Brain microvascular endothelial cell (primary cell): ENCODE data around the gene SIGLEC8.

ENCODE experiments used
- DNase-seq: peaks from one replicate; pipeline ENCODE4 v3.0.0-alpha.2; 2020
- H3K27ac ChIP-seq: fragments of 250-450 bp; sonication (Bioruptor Pico); 2 replicates; pipeline ENCODE4 v1.5.1; 2020; ENCODE audit warnings: mild to moderate bottlenecking, moderate library complexity
- H3K27me3 ChIP-seq: fragments of 250-450 bp; sonication (Bioruptor Pico); replicated peaks from 2 replicates; pipeline ENCODE4 v1.5.1; 2020; ENCODE audit warnings: mild to moderate bottlenecking
- H3K36me3 ChIP-seq: fragments of 250-450 bp; sonication (Bioruptor Pico); replicated peaks from 2 replicates; pipeline ENCODE4 v1.5.1; 2020; ENCODE audit warnings: mild to moderate bottlenecking
- H3K4me3 ChIP-seq: 2 replicates; pipeline ENCODE4 v1.5.1; 2011; ENCODE audit warnings: low read depth, mild to moderate bottlenecking, control low read depth, low read length, moderate library complexity
- in situ Hi-C: cut with HindIII; loops from 2 replicates; pipeline ENCODE4 v1.10.0; 2017; ENCODE audit warnings: low sequenced_read_pairs, low pct_ligation_motif_present
- TF ChIP-seq, protein P1 (sequence below): IDR thresholded peaks from 2 replicates; pipeline ENCODE4 v1.5.1; 2011; ENCODE audit warnings: low read depth, mild to moderate bottlenecking, moderate library complexity, low read length, control low read depth, inconsistent platforms; ENCODE audit errors: missing control alignments

Gene SIGLEC8

DNA sequence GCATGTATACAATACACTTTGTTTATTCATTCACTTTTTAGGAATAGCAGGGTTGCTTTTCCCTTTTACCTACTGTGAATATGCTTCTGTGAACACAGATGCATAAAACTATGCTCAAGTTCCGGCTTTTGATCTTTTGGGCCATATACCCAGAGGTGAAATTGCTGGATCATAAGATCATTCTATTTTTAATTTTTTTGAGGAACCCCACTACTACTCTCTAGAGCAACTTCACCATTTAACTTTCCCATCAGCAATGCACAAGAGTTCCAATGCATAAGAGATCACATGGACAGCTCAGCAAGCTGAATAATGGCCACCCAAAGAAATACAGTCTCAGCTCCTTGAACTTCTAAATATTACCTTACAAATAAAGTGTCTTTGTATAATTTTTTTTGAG, 23.8 kb downstream of the SIGLEC8 start:
- Histone ChIP-seq H3K4me3 (no peak overlapping the region), H3K27ac (no peak overlapping the region), H3K27me3 (no peaks in the 10 kb centered on the region), H3K36me3 (no peaks in the 10 kb centered on the region)
- in situ Hi-C loops = no loop called here
- DNase-seq = no peak
- TF ChIP-seq, protein P1, sequence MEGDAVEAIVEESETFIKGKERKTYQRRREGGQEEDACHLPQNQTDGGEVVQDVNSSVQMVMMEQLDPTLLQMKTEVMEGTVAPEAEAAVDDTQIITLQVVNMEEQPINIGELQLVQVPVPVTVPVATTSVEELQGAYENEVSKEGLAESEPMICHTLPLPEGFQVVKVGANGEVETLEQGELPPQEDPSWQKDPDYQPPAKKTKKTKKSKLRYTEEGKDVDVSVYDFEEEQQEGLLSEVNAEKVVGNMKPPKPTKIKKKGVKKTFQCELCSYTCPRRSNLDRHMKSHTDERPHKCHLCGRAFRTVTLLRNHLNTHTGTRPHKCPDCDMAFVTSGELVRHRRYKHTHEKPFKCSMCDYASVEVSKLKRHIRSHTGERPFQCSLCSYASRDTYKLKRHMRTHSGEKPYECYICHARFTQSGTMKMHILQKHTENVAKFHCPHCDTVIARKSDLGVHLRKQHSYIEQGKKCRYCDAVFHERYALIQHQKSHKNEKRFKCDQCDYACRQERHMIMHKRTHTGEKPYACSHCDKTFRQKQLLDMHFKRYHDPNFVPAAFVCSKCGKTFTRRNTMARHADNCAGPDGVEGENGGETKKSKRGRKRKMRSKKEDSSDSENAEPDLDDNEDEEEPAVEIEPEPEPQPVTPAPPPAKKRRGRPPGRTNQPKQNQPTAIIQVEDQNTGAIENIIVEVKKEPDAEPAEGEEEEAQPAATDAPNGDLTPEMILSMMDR = no peak

DNA sequence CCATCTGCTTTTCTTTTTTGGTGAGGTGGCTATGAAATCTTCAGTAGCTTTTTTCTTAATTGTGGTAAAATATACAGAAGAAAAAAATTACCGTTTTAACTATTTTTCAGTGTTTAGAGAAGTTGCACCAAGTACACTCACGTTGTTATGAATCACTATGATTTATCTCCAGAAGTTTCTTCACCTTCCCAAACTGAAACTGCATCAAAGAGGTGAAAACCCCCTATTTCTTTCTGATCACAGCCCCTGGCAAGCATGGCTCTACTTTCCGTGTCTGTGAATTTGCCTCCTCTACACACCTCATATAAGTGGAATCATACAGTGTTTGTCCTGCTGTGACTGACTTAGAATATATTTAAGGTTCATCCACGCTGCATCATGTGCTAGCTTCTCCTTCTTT, 25.2 kb downstream of the SIGLEC8 start:
- DNase-seq = no peak
- TF ChIP-seq, protein P1 = no peak
- no peaks in the 10 kb centered on the region for H3K36me3 ChIP-seq
- no peak overlapping the region for H3K4me3 ChIP-seq
- H3K27me3 ChIP-seq = no peaks in the 10 kb centered on the region
- no peak overlapping the region for H3K27ac ChIP-seq
- in situ Hi-C loops = no loop called here

DNA sequence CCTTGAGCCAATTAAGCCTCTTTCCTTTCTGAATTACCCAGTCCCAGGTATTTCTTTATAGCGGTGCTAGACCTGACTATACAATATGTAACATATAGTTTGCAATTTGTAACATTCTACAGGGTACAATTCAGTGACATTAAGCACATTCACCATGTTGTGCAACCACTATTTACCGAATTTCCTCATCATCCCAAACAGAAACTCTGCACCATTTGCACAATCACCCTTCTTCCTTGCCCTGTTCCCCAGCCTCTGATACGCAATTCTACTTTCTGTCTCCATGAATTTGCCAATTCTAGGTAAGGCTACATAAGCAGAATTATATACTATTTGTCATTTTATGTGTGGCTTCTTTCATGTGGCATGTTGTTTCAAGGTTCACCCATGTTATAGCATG, 27.1 kb downstream of the SIGLEC8 start:
- no peak for DNase-seq
- no peak overlapping the region for H3K27ac ChIP-seq
- no peaks in the 10 kb centered on the region for H3K36me3 ChIP-seq
- H3K27me3 ChIP-seq = no peaks in the 10 kb centered on the region
- in situ Hi-C loops = no loop called here
- TF ChIP-seq, protein P1 = no peak
- no peak overlapping the region for H3K4me3 ChIP-seq

DNA sequence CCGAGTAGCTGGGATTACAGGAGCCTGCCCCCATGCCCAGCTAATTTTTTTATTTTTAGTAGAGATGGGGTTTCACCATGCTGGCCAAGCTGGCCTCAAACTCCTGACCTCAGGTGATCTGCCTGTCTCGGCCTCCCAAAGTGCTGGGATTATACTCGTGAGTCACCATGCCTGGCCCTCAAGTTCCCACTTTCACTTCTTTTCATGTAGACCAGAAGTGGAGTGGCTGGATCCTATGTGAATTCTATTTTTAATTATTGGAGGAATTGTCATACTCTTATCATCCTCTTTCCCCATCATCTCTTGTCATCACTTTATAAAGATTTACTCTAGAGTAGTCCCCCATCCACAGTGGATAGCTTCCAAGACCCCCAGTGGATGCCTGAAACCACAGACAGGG, 28.0 kb downstream of the SIGLEC8 start:
- H3K4me3 ChIP-seq = no peak overlapping the region
- H3K27me3 ChIP-seq = no peaks in the 10 kb centered on the region
- TF ChIP-seq, protein P1 = no peak
- H3K36me3 ChIP-seq = no peaks in the 10 kb centered on the region
- in situ Hi-C loops = no loop called here
- H3K27ac ChIP-seq = no peak overlapping the region
- DNase-seq = no peak

DNA sequence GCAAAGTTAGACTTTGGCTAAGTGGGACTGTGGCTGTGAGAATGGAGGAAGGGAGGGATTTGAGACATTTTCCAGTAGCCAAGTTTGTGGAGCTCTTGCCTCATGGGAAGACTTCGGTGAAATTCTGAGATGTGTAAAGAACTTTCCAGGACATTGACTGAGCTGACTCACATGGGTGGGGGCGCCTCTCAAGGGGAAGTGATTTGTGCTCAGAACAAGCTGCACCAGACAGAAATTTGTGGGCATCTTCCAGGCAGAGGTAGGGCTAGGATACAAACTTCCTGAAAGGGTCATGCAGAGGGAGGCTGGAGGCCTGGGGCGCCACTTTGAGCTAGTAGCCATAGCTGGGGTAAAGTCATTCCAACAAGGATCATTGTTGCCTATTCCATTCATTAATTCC, 31.1 kb downstream of the SIGLEC8 start:
- Histone ChIP-seq H3K27me3 (no peaks in the 10 kb centered on the region), H3K27ac (no peak overlapping the region), H3K36me3 (no peaks in the 10 kb centered on the region), H3K4me3 (no peak overlapping the region)
- TF ChIP-seq, protein P1 = no peak
- in situ Hi-C loops = no loop called here
- DNase-seq = no peak

DNA sequence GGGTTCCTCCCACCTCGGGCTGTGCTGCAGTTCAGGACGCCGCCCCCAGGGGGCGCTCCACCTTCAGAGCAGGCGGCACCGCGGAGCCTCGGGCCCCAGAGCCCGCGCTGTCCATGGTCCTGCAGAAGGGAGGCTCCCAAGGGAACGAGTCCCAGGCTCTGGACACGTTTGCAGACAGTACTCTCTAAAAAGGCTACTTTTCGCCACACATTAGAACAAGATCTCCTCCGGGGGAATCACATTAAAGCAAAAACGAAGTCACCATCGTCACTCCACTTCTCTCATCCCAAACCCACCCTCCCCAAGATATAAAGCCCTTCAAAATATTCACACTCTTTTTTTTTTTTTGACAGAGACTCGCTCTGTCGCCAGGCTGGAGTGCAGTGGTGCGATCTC, 36.2 kb downstream of the SIGLEC8 start:
- Histone ChIP-seq H3K27me3 (no peaks in the 10 kb centered on the region), H3K27ac (no peak overlapping the region), H3K36me3 (no peaks in the 10 kb centered on the region), H3K4me3 (no peak overlapping the region)
- TF ChIP-seq, protein P1 = peak; percentile 95
- in situ Hi-C loops = no loop called here
- peak; percentile 72 for DNase-seq
